Activated CD4-positive, alpha-beta T cell treated with anti-CD3 and anti-CD28 coated beads, Interleukin-2, amount 50 U/mL, for 4 hours (primary cell): Measurements from ENCODE around the gene CBLN3.

ENCODE experiments used
- DNase-seq, 2 experiments: peaks; one replicate each; pipeline ENCODE4 v3.0.0-alpha.2; 2020

The CBLN3 gene

DNA sequence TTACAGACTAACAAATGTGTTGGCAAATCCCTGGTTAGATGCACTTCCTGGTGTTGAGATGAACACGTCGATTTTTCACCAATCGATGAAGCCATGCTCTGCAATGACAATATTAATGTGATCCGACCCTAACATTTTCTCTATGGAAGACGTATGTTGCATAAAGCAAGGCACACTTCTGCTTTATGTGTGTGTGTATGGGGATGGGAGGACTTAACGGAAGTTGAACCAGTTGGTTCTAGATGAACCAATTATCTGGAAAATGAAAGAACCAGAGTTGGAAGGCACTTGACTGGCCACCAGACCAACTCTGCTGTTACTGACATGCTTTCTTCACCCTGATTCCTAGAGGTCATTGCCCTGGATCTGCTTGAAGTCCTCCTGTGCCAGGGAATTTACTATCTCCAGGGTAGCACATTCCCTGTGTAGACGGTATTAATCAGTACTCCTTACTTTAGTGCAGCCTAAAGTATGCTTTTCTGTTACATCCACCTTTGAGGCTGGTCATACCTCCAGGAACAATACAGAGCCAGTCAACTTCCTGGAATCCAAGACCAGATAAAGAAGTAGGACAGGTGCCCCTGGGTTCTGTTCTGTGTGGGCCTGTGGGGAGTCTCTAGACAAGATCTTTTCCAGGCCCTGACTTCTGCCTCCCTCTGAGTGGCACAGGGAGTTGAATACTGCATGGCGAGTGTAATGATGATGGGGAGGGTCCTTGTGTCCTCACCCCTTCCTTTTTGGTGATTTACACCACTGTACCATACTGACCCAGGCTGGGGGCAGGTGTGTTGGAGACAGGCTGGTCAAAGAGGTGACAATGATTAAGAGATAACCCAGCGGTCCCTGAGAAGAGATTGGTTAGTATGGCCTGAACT is 9.0 kb upstream of the CBLN3 start:
- no peak for DNase-seq

DNA sequence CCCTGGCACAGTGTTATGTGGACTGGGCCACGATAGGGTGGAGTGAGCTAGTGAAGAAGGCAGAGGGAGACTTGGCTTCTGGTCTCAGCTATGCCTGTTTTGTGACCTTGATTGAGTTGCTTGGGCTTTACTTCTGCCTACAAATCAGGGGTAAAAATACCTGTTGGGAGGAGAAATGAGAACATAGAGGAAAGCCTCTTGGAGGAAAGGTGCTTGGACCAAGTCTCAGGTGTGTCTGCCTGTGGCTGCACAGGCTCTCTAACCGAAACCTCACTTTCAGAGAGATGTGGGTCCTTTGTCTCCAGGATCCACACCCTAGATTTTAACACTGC is 8.2 kb upstream of the CBLN3 start:
- no peak for DNase-seq

DNA sequence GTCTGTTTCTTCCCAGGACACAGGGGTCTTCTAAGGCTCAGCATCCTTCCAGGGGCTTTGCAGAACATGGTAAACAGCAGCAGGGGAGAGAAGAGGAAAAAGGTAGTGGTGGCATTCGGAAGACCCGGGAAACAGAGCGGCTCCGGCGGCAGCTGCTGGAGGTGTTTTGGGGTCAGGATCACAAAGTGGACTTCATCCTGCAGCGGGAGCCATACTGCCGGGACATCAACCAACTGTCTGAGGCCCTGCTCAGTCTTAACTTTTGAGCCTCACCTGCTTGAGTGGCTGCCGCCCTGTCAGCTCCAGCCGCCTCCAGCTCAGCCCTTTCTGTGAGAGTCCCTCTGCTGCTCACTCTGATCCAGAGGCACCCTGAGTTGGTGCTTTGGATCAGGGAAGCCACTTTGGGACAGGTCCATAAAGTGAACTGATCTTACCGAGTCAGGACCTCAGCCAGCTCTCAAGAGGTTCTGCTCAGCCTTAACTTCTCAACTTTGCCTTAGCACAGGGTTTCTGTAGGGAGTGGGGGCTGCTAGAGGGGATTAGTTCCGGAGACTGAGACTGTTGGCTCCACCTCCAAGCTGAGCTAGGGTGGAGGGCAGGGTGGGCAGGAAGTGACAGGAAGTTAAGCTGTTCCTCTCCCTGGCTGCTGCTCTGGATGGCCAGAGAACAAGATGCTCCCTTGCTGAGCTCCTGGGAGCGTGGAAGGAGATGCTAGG is 7.7 kb upstream of the CBLN3 start:
- no peak for DNase-seq

DNA sequence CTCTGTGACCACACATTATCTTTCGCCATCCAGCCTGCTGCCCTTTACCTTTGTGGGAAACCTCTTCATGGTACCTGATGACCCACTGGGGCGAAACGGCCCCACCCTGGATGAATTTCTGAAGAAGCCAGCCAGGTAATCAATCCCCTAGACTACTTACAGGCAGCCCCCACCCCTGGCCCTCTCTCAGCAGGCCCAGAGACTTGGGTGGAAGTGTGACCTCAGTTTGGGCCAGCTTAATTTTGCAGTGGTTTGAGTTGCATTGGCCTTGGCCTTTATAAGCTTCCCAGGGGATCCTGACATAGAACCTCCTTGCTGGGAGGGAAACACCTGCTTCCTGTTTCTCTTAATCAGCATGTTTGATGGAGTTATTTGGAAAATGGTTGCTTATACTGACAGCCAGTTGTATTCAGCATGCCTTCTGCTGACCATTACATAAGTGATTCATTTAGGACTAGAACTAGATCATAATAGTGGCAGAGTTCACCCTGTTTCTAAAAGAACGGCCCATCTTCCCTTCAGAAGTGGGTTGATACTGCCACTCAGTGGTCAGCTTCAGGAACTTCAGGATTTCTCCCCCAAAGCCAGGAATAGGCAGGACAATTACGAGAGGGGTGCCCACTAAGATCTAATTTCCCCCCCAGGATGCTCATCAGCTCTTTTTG is 7.0 kb upstream of the CBLN3 start:
- peak; percentile 25 to 27 for DNase-seq

DNA sequence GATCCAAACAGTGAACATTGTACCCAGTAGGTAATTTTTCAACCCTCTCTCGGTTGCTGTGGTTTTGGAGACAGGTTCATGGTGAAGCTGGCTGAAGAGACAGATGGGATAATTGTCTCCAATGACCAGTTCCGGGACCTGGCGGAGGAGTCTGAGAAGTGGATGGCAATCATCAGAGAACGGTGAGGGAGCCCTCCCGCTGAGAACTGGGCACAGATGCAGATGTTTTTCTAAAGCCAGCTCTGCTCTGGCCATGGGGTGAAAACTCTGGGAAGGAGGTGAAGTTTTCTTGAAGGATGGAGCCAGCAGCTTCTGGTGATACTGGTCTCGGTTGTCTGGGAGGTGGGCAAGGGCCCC is 6.5 kb upstream of the CBLN3 start:
- DNase-seq = no peak

DNA sequence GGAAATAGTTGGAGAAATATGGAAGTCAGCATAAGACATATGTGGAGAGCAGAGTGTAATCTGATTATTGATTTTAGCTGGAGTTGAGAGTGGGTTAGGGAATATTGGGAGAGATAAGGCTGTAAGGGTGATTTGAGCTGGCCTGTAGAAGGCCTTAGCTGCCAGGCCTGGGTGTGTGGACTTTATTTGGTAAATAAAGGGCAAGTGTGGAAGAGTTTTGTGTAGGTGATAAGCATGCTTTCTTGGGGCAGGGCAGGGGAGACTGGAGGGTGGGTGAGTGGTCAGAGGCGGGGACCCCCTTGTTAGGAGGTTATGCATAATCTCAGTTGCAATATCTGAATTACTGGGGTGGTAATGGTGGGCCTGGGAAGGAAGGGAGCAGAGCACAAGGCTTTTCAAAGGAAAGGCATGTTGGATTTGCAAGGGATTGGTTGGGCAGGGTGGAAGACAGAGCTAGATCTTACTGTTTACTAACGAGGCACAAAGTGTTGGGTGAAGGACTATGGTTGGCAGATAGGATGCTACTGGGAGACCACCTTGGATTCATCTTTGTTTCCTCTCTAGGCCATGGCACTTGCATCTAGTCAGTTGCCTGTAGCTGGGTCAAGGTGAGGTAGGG is 5.8 kb upstream of the CBLN3 start:
- DNase-seq = no peak

DNA sequence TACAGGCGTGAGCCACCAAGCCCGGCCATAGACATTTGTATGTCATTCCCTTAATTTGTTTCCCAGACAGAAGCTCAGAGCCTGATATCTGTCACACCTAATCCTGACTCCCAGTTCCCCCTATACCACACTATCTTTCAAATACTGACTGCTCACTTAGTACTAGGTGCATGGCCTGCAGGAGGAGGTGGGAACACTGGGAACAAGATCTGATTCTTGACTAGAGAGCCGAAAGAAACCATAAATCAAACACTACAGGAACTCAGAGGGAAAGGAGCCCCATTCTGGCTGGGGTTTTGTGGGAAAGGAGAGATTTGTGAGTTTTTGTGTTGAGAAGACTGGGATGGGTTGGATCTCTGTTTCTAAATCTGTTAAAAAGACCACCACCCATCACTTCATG is 5.2 kb upstream of the CBLN3 start:
- DNase-seq = no peak

DNA sequence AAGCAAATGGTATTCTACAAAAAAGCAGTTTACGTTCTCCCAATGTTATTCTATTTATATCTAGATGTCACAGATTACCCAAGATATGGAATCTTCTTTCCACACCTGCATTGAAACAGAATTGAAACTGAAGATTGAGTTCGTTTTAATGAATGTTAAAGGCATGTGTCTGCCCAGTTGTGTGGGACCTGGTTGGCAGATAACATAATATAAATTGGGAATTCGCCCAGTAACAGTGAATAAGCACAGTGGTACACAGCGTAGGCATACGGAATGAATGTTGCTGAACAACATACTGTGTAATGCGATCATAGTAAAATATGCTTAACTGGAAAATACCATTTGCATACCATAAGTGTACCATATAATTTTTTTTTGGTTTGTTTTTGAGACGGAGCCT is 4.6 kb upstream of the CBLN3 start:
- no peak for DNase-seq

DNA sequence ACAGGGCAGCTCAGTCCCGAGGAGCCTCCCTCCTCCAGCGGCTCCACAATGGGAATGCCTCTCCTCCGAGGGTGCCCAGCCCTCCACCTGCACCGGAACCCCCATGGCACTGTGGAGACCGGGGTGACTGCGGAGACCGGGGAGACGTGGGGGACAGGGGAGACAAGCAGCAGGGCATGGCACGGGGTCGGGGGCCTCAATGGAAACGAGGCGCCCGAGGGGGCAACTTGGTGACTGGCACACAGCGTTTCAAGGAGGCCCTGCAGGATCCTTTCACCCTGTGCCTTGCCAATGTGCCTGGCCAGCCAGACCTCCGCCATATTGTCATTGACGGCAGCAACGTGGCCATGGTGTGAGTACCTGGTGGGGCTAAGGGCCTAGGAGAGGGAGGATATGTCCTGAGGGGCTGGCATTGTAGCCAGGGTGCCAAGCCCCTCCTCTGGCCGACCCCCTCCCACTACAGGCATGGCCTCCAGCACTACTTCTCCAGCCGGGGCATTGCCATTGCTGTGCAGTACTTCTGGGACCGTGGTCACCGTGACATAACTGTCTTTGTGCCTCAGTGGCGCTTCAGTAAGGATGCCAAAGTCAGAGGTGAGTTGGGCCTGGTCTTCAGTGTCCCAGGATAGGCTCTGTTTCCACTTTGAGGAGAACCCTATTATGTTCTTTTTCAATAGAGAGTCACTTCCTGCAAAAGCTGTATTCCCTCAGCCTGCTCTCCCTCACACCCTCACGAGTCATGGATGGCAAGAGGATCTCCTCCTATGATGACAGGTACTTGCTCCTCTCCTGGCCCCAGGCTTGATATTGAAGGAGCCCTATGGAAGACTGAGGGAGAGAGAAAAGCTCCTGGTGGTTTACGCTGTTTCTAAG is 3.0 kb upstream of the CBLN3 start:
- DNase-seq = no peak

DNA sequence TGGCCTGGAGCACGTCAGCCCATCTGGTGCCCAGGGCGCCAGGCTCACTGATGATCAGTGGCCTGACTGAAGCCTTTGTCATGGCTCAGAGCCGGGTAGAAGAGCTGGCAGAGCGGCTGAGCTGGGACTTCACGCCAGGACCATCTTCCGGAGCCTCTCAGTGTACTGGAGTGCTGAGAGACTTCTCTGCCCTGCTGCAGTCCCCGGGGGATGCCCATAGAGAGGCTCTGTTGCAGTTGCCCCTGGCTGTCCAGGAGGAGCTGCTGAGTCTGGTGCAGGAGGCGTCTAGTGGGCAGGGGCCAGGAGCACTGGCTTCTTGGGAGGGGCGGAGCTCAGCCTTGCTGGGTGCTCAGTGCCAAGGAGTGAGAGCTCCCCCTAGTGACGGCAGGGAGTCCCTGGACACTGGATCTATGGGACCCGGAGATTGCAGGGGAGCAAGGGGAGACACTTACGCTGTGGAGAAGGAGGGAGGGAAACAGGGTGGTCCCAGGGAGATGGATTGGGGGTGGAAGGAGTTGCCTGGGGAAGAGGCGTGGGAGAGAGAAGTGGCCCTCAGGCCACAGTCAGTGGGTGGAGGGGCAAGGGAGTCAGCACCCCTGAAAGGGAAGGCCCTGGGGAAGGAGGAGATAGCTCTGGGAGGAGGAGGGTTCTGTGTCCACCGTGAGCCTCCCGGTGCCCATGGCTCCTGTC is 2.2 kb upstream of the CBLN3 start:
- peak; percentile 87 for DNase-seq

DNA sequence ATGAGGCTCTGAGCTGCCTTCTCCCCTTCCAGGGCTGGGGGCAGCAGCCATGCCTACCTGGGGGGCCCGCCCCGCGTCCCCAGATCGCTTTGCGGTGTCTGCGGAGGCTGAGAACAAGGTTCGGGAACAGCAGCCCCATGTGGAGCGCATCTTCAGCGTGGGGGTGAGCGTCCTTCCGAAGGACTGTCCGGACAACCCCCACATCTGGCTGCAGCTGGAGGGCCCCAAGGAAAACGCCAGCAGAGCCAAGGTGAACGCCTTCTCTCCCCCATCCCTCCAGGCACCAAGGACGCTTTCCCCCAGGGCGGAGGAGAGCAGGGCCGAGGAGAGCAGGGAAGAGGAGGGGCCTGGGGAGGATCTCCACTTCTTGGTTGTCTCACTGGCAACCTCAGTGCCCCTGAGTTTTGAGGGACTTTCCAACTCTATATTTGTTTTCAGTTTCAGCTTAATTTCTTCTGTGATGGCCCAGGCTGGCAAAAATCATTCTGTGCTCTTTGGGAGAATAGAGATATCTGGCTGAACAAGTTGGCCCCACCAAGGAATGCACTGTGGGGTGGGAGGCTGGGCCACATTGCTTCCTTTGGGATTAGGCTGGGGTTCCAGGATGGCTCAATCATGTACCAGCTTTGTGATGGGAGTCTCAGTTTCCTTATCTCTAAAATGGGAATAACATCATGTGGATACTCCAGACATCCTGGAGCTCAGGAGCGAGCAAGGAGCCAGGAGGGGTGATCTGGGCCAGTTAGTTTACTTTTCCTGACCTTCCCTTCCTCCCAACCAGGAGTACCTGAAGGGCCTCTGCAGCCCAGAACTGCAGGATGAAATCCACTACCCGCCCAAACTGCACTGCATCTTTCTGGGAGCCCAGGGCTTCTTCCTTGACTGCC is 1.5 kb upstream of the CBLN3 start:
- DNase-seq = peak; percentile 60 to 64

DNA sequence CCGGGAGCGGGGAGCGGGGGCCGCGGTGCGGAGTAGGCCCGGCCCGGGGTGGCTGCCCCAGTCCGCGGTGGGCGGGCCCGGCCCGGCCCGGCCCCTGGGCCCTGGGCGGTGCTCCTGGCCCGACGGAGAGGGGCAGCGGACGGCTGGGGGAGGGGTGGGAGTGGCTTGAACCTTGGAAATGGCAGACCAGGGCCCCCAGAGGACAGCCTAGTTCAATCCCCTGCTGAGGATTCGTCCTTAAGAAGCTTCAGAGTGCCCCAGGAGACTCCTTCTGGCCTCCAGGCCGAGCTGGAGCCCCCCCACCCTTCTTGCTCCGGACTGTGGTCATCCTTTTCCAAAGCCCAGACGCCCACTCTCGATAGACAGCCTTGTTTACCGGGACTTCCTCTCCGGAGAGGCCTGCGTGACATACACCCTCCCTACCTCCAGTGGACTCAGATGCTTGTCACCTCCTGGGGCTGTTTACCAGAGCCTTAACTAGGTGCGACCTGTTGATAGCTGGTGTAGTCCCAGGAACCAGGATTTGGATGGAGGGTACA is 744 bp upstream of the CBLN3 start:
- peak; percentile 28 for DNase-seq

DNA sequence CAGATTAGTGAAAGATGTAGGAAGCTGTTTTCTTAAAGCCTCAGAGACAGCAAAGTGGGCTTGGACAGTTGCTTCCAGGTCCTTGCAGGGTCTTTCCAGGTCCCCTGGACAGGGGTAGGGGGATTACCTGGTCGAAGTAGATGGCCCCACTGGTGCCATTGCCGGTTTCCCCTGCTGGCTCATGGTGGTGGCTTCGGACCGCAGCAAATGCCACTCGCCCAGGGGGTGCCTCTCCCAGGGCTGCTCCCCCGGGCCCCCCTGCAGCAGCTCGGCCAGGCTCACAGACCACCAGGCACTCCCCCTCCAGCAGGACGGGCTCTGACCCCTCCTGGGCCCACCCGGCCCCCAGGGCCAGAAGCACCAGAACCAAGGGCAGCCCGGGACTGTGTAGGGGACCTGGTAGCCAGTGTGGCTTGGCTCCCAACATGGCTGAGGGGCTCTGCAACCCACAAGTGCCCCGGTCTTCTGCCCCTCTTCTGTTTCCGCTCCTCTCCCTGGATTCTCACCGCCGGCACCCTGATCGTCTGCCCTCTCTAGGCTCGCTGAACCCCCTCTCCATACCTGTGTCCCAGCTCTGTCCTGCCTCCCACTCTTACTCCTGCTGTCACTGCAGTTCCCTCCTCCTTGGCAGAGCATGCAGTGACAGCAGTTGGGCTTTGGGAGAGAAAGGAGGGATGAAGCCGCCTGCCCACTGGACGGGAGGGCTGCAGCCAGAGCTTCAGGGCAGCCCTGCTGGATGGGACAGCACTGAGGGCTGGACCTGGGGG is 657 bp downstream of the CBLN3 start:
- DNase-seq = no peak

DNA sequence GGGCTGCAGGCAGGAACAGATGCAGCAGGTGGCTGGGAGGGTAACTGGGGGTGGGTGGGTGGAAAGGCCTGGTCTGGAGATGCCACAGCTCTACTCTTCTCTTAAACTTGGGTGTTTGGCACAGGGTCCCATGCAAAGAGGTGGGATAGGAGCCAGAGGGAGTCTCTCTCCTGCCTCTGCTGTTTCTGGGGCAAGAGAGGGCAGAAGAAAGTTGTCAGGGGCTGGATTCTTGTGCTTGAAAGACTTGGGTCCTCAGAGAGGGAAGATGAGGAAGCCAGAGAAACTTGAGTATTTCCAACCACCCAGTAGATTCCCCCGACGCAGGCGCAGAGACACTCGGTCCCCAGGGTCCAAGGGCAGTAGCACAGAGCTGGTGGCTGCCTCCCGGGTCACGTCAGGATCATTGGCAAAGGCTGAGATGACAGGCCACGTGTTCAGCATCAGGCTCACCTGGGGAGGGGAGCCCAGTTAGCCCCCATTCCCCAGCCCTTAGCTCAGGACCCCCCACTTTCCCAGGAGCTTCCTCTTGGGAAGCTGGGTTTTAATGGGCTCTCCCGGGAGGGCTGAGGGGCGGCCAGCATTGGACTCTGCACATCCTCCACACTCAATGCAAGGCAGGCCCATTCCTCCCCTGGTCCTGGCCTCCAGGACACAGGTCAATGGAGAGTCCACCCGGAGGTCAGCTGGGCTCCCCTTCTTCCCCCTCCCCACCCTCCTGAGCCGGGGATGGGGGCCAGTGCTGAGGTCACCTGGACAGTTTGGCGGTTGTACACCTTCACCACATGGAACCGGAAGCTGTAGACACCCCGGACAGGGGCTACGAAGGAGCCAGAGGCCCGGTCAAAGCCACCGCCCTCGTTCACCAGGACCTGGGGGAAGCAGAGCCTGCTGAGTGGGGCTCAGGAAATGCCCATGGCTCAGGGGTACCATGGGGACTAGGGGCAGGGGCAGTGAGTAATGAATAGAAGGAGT is 1.6 kb downstream of the CBLN3 start:
- DNase-seq = no peak

DNA sequence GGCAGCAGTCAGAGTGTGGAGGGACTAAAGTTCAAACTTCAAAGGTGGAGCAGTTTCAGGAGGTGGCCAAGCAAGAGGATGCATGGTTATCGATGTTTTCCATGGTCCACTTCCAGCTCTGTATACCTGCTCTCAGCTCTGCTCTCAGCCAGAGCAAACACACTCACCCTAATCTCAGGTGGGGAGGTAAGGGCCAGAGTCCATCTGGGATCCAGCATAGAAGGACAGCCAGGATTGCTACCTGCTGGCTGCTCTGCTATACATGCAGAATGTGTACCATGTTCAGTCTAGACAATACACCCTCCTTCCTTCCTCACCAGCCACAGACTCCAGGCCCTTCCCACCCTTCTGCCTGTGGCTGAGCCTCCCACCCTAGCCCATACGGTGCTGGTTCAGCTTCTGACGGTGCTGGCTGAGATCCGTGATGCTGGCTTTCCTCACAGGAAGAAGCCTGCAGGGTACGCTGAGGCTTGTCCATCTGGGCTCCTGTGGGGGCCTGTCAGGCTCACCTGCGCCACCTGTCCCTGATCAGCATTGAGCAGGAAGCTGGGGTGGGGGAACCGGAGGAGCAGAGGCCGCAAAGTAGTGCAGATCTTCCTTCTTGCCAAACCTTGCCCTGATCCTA is 2.4 kb downstream of the CBLN3 start:
- DNase-seq = no peak

DNA sequence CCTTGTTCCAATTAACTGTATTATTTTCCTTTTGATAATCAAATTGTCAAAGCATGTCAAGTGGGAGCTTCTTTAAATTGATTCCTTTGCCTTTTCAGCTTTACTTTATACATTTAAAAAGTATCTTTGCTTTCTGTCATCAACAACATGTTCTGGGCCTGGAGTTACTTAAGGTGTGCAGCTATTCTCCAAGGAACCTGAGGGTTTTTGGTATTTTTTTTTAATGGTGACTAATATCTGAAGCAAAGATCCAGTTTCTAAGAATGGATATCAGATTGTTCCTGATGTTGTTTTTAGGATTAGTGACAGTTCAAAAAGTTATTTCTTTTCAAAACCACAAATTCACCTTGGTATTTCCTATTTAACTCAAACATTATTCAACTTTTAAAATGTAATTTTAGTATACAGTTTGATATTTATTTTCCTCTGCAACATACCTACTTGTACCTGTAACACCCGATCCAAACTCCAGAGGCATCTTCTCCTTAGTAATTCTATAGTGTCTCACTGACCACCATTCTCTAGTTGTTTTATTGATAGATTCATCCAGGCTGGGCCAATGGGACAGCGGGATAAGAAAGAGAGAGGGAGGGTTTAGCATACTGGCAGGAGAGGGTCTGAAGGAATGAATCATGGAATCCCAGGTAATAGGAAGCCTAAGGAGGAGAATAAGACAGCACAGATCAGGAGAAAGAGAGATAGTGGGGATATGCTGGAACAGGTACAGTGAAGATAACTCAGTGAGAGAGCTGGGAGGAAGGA is 3.1 kb downstream of the CBLN3 start:
- no peak for DNase-seq

DNA sequence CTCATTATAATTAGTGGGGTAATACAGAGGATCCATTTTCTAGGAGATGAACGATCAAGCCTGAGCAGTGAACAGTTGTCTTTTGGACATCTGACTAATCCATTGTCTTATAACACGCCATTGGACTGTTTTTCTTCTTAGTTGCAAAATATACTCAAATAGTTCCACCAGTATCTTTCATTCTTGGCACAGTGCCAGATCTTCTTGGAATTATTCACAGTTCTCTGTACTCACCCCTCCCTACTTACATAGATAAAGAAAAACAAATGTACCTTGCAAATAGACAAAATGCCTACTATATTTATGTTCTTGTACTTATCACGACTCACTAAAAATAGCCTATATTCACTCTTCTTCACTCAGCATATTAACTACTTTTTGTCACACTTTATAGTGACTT is 3.8 kb downstream of the CBLN3 start:
- no peak for DNase-seq
